Neural cell (in vitro differentiated cells): ENCODE data around the gene SERP1. TPM values are rescaled to one million over a fixed set of nuclear protein-coding genes. Genes with fewer than 3 reads are reported as not detected.

Experiments
- H2AFZ ChIP-seq: fragments of 200-600, 300-800 bp; sonication (generic), shearing (Covaris generic); 2 replicates; pipeline ENCODE4 v1.6.0; 2014; ENCODE audit warnings: low read depth, mild to moderate bottlenecking, antibody characterized with exemption, low read length, moderate library complexity
- H3F3A ChIP-seq: fragments of 200-600 bp; shearing (Covaris generic); 2 replicates; pipeline ENCODE4 v1.6.1; 2016; ENCODE audit warnings: mild to moderate bottlenecking, moderate library complexity, mixed read lengths, antibody characterized with exemption, low read length; ENCODE audit not compliant: insufficient read depth, poor library complexity, severe bottlenecking
- H3K27ac ChIP-seq: fragments of 200-600, 300-800 bp; sonication (generic), shearing (Covaris generic); 2 replicates; pipeline ENCODE4 v1.5.1; 2014; ENCODE audit warnings: mild to moderate bottlenecking, low read length, moderate library complexity
- H3K27me3 ChIP-seq: fragments of 300-800, 200-600 bp; sonication (generic), shearing (Covaris generic); 2 replicates; pipeline ENCODE4 v1.6.0; 2014; ENCODE audit warnings: mild to moderate bottlenecking, low read depth, low read length, moderate library complexity; ENCODE audit not compliant: insufficient read depth
- H3K36me3 ChIP-seq: fragments of 300-800, 200-600 bp; sonication (generic), shearing (Covaris generic); 2 replicates; pipeline ENCODE4 v1.5.1; 2014; ENCODE audit warnings: mild to moderate bottlenecking, antibody characterized with exemption, low read length, moderate library complexity; ENCODE audit not compliant: insufficient read depth
- H3K4me2 ChIP-seq: fragments of 300-800, 200-600 bp; sonication (generic), shearing (Covaris generic); 2 replicates; pipeline ENCODE4 v1.6.0; 2014; ENCODE audit warnings: mild to moderate bottlenecking, low read length
- H3K4me3 ChIP-seq: fragments of 300-800, 200-600 bp; sonication (generic), shearing (Covaris generic); 2 replicates; pipeline ENCODE4 v1.5.1; 2014; ENCODE audit warnings: mild to moderate bottlenecking, low read length, moderate library complexity
- H3K79me2 ChIP-seq: fragments of 200-600 bp; shearing (Covaris generic); replicated peaks from 2 replicates; pipeline ENCODE4 v1.6.0; 2014; ENCODE audit warnings: mild to moderate bottlenecking, low read length, moderate library complexity; ENCODE audit not compliant: insufficient read depth
- H3K9ac ChIP-seq: fragments of 300-800, 200-600 bp; sonication (generic), shearing (Covaris generic); 2 replicates; pipeline ENCODE4 v1.6.1; 2016; ENCODE audit warnings: mild to moderate bottlenecking, low read length, mixed read lengths
- H3K9me2 ChIP-seq: fragments of 200-600 bp; shearing (Covaris generic); 2 replicates; pipeline ENCODE4 v1.6.1; 2016; ENCODE audit warnings: mild to moderate bottlenecking, low read length, mixed read lengths; ENCODE audit not compliant: insufficient read depth
- H3K9me3 ChIP-seq: fragments of 200-600, 300-800 bp; sonication (generic), shearing (Covaris generic); 2 replicates; pipeline ENCODE4 v1.6.1; 2016; ENCODE audit warnings: mild to moderate bottlenecking, mixed run types, low read length, moderate library complexity, mixed read lengths
- H4K20me1 ChIP-seq: fragments of 200-600 bp; shearing (Covaris generic); 2 replicates; pipeline ENCODE4 v1.6.1; 2016; ENCODE audit warnings: mild to moderate bottlenecking, mixed run types; ENCODE audit not compliant: insufficient read depth
- EP300 ChIP-seq: fragments of 450-650 bp; conservative IDR thresholded peaks from 2 replicates; pipeline ENCODE4 v1.6.1; 2014; ENCODE audit warnings: antibody characterized with exemption, mild to moderate bottlenecking, moderate library complexity; ENCODE audit not compliant: poor library complexity, severe bottlenecking
- EZH2 ChIP-seq: fragments of 200-600, 300-800 bp; shearing (Covaris generic), sonication (generic); IDR thresholded peaks from 2 replicates; pipeline ENCODE4 v1.6.1; 2014; ENCODE audit warnings: antibody characterized with exemption, low read length, borderline replicate concordance, mild to moderate bottlenecking; ENCODE audit not compliant: insufficient read depth, poor library complexity, severe bottlenecking
- MXI1 ChIP-seq: fragments of 450-650 bp; conservative IDR thresholded peaks from 2 replicates; pipeline ENCODE4 v1.6.1; 2014; ENCODE audit warnings: antibody characterized with exemption, mild to moderate bottlenecking; ENCODE audit not compliant: poor library complexity, severe bottlenecking
- POLR2AphosphoS5 ChIP-seq: IDR thresholded peaks from 2 replicates; pipeline ENCODE4 v1.6.1; 2012
- RAD21 ChIP-seq: fragments of 450-650 bp; conservative IDR thresholded peaks from 2 replicates; pipeline ENCODE4 v1.6.1; 2014; ENCODE audit warnings: antibody characterized with exemption, mild to moderate bottlenecking, moderate library complexity
- SMC3 ChIP-seq: fragments of 450-650 bp; conservative IDR thresholded peaks from 2 replicates; pipeline ENCODE4 v1.6.1; 2014; ENCODE audit warnings: antibody characterized with exemption, mild to moderate bottlenecking, moderate library complexity; ENCODE audit not compliant: poor library complexity
- TAF1 ChIP-seq: IDR thresholded peaks from 2 replicates; pipeline ENCODE4 v1.6.1; 2012; ENCODE audit warnings: low read depth
- polyA plus RNA-seq: library from polyadenylated mRNA; depleted of rRNA; stranded (reverse); fragments of >200 nt; gene quantifications from 2 replicates; pipeline ENCODE4 v1.2.3, GENCODE V29; 2014
- TF ChIP-seq, protein P1 (sequence below): IDR thresholded peaks from 2 replicates; pipeline ENCODE4 v1.6.1; 2012; ENCODE audit warnings: borderline replicate concordance
- TF ChIP-seq, protein P2 (sequence below): fragments of 450-650 bp; IDR thresholded peaks from 2 replicates; pipeline ENCODE4 v1.5.1; 2014; ENCODE audit warnings: antibody characterized with exemption, mild to moderate bottlenecking, moderate library complexity; ENCODE audit not compliant: poor library complexity, severe bottlenecking

The SERP1 gene
- polyA plus RNA-seq, 1 donor from 2014 or later, result 120 TPM

DNA sequence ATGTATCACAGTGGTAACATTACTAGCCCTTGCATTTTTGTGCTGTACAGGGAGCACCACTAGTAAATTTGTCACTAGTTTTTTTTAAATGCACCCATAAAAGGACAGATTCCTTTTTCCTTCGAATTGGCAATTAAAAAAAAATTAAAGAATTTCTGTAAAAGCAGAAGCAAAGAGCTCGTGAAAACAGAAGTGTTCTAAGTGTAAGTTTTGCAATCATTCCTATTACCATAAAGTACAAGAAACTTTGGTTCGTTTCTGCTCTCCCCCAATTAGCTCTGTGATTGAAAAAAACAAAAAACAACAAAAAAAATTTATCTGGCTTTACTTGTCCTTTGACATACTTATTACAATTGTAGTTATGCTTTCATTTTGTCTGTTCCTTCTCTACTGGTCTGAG is 5.3 kb downstream of the SERP1 start:
- H3K27me3 ChIP-seq, result no peaks in the 10 kb centered on the region
- no peak overlapping the region for H3K4me3 ChIP-seq
- H4K20me1 ChIP-seq, result no peaks in the 10 kb centered on the region
- H2AFZ ChIP-seq, result no peak overlapping the region
- no peak overlapping the region for H3K4me2 ChIP-seq
- peaks cover 34% of the 10 kb centered on the region for H3K79me2 ChIP-seq
- no peak overlapping the region for H3K27ac ChIP-seq
- no peak overlapping the region for H3K9ac ChIP-seq
- H3F3A ChIP-seq, result no peaks in the 10 kb centered on the region
- peaks cover 6% of the 10 kb centered on the region for H3K36me3 ChIP-seq
- no peaks in the 10 kb centered on the region for H3K9me3 ChIP-seq
- no peaks in the 10 kb centered on the region for H3K9me2 ChIP-seq
- TF ChIP-seq SMC3 (no peak), EZH2 (no peak), RAD21 (no peak), POLR2AphosphoS5 (no peak), TAF1 (no peak), MXI1 (no peak), EP300 (no peak)
- TF ChIP-seq, protein P1, sequence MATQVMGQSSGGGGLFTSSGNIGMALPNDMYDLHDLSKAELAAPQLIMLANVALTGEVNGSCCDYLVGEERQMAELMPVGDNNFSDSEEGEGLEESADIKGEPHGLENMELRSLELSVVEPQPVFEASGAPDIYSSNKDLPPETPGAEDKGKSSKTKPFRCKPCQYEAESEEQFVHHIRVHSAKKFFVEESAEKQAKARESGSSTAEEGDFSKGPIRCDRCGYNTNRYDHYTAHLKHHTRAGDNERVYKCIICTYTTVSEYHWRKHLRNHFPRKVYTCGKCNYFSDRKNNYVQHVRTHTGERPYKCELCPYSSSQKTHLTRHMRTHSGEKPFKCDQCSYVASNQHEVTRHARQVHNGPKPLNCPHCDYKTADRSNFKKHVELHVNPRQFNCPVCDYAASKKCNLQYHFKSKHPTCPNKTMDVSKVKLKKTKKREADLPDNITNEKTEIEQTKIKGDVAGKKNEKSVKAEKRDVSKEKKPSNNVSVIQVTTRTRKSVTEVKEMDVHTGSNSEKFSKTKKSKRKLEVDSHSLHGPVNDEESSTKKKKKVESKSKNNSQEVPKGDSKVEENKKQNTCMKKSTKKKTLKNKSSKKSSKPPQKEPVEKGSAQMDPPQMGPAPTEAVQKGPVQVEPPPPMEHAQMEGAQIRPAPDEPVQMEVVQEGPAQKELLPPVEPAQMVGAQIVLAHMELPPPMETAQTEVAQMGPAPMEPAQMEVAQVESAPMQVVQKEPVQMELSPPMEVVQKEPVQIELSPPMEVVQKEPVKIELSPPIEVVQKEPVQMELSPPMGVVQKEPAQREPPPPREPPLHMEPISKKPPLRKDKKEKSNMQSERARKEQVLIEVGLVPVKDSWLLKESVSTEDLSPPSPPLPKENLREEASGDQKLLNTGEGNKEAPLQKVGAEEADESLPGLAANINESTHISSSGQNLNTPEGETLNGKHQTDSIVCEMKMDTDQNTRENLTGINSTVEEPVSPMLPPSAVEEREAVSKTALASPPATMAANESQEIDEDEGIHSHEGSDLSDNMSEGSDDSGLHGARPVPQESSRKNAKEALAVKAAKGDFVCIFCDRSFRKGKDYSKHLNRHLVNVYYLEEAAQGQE, result no peak
- TF ChIP-seq, protein P2, sequence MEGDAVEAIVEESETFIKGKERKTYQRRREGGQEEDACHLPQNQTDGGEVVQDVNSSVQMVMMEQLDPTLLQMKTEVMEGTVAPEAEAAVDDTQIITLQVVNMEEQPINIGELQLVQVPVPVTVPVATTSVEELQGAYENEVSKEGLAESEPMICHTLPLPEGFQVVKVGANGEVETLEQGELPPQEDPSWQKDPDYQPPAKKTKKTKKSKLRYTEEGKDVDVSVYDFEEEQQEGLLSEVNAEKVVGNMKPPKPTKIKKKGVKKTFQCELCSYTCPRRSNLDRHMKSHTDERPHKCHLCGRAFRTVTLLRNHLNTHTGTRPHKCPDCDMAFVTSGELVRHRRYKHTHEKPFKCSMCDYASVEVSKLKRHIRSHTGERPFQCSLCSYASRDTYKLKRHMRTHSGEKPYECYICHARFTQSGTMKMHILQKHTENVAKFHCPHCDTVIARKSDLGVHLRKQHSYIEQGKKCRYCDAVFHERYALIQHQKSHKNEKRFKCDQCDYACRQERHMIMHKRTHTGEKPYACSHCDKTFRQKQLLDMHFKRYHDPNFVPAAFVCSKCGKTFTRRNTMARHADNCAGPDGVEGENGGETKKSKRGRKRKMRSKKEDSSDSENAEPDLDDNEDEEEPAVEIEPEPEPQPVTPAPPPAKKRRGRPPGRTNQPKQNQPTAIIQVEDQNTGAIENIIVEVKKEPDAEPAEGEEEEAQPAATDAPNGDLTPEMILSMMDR, result no peak

DNA sequence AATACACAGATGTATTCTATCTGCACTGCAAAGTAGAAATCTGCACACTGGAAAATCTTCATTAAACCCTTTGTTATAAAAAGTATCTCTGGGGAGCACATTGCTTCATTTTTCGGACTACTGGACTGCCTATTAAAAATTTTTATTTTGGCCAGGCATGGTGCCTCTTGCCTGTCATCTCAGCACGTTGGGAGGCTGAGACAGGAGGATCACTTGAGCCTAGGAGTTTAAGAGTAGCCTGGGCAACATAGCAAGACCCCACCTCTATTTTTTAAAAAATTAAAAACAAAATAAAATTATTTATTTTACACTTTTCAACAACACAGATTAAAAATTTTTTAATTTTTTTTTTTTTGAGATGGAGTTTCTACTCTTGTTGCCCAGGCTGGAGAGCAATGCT is 6.0 kb downstream of the SERP1 start:
- Histone ChIP-seq H3K4me3 (no peak overlapping the region), H3K27ac (no peak overlapping the region), H3K36me3 (peaks cover 6% of the 10 kb centered on the region), H3F3A (no peaks in the 10 kb centered on the region), H3K9me3 (no peaks in the 10 kb centered on the region), H3K79me2 (peaks cover 32% of the 10 kb centered on the region), H3K9me2 (no peaks in the 10 kb centered on the region), H3K4me2 (no peak overlapping the region), H4K20me1 (no peaks in the 10 kb centered on the region), H3K9ac (no peak overlapping the region), H2AFZ (no peak overlapping the region), H3K27me3 (no peaks in the 10 kb centered on the region)
- no peak for TF ChIP-seq MXI1
- TF ChIP-seq RAD21, result no peak
- TF ChIP-seq POLR2AphosphoS5, result no peak
- no peak for TF ChIP-seq EZH2
